ENCODE measurements around the gene AFF1.

- TF ChIP-seq CTCF (IDR thresholded peaks at IDR 0.05) (no peak), POLR2AphosphoS5 (IDR thresholded peaks at IDR 0.05; ENCODE audit: low read depth, low read length) (no peak), REST (IDR thresholded peaks at IDR 0.05; ENCODE audit: insufficient read depth in 1 of 2, low read depth in 2 of 2, low read length in 1 of 2) (no peak)
Observed at GRCh38 chr4:87152310-87153041, 217.7 kb downstream of the AFF1 start.

Measured in Panc1 (cell line).